ENCODE data around the gene BRD1.

DNA sequence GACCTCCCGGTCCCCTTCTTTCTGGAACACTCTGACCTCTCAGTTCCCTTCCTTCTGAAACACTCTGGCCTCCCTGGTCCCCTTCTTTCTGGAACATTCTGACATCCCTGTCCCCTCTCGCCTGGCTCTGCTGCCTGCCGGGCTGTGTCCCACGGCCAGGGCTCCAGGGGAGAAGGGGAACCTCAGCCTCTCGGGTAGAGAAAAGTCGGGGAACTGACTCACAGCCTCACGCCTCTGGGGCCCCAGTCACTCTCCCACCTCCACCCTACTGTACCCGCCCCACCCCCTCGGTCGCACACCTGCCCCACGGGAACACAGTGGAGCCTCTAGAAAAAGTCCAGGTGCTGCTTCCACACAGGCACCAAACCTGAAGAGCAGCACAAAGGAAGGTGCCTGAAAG is 93.3 kb downstream of the BRD1 start:
- TF ChIP-seq, protein P1, sequence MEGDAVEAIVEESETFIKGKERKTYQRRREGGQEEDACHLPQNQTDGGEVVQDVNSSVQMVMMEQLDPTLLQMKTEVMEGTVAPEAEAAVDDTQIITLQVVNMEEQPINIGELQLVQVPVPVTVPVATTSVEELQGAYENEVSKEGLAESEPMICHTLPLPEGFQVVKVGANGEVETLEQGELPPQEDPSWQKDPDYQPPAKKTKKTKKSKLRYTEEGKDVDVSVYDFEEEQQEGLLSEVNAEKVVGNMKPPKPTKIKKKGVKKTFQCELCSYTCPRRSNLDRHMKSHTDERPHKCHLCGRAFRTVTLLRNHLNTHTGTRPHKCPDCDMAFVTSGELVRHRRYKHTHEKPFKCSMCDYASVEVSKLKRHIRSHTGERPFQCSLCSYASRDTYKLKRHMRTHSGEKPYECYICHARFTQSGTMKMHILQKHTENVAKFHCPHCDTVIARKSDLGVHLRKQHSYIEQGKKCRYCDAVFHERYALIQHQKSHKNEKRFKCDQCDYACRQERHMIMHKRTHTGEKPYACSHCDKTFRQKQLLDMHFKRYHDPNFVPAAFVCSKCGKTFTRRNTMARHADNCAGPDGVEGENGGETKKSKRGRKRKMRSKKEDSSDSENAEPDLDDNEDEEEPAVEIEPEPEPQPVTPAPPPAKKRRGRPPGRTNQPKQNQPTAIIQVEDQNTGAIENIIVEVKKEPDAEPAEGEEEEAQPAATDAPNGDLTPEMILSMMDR (IDR thresholded peaks at IDR 0.05), result no peak
- TF ChIP-seq POLR2A (IDR thresholded peaks at IDR 0.05) (no peak), EP300 (IDR thresholded peaks at IDR 0.05) (no peak)
